Gastrocnemius medialis (tissue), 4 donors: Measurements from ENCODE around the gene OR1L6.

Source experiments
- POLR2A ChIP-seq, 2 donors: fragments of 450-650 bp; IDR thresholded peaks; one replicate each; pipeline ENCODE4 v1.6.1; 2017; ENCODE audit warnings: antibody characterized with exemption in 2 of 2, mild to moderate bottlenecking in 2 of 2, moderate library complexity in 2 of 2
- TF ChIP-seq, protein P1 (sequence below), 5 experiments: fragments of 450-650 bp in 3 of 5; fragments of 200-600 bp in 2 of 5; sonication (generic) in 2 of 5; IDR thresholded peaks in 4 of 5; conservative IDR thresholded peaks in 1 of 5; 1 replicate in 4 of 5; 2 replicates in 1 of 5; pipeline ENCODE4 v1.5.1; 2016 to 2019; ENCODE audit warnings: antibody characterized with exemption in 5 of 5, mild to moderate bottlenecking in 3 of 5, moderate library complexity in 3 of 5

GRCh38 chr9:122791872-122792669 is 50.0 kb downstream of the OR1L6 start:
- TF ChIP-seq, protein P1, sequence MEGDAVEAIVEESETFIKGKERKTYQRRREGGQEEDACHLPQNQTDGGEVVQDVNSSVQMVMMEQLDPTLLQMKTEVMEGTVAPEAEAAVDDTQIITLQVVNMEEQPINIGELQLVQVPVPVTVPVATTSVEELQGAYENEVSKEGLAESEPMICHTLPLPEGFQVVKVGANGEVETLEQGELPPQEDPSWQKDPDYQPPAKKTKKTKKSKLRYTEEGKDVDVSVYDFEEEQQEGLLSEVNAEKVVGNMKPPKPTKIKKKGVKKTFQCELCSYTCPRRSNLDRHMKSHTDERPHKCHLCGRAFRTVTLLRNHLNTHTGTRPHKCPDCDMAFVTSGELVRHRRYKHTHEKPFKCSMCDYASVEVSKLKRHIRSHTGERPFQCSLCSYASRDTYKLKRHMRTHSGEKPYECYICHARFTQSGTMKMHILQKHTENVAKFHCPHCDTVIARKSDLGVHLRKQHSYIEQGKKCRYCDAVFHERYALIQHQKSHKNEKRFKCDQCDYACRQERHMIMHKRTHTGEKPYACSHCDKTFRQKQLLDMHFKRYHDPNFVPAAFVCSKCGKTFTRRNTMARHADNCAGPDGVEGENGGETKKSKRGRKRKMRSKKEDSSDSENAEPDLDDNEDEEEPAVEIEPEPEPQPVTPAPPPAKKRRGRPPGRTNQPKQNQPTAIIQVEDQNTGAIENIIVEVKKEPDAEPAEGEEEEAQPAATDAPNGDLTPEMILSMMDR (IDR thresholded peaks at IDR 0.05 in 4 of 5, conservative IDR thresholded peaks at IDR 0.05 in 1 of 5), result no peak
- TF ChIP-seq POLR2A (IDR thresholded peaks at IDR 0.05), result no peak
